HG03039 (cell line): ENCODE results near the gene MAP1LC3B.

Source experiments
- ATAC-seq: cut with Tn5 transposase; IDR thresholded peaks from one replicate; pipeline ENCODE4 v1.9.1; 2021; ENCODE audit warnings: mild to moderate bottlenecking, moderate library complexity; ENCODE audit not compliant: unreplicated experiment

Gene MAP1LC3B

DNA sequence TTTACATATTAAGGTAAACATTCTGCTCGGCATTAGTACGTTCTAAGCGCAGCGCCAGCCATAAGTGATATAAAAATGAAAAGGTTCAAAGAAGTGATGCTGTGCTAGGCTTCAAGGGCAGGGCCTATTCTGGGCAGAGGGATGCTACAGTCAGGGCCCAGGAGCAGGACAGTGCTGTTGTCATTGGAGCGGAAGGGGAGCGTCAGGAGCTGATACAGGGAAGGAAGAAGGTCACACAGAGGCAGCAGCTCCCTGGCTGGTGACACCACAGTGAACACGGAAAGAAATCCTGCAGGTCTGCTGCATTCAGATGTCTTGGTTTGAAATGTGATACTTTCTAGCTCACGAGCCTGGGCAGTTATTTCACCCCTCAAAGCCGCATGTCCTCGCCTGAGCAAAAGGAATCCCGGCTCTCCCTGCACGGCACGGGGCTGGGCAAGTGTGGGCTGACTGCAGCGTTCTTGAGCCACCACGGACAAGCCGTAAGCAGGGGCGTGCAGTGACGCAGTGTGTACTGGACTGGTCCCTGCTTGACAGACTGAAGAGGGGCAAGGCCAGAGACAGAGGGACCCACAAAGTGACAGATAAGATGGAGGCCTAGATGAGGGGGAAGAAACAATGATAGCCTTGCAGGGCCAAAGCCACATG is 59.6 kb downstream of the MAP1LC3B start:
- no peak for ATAC-seq

DNA sequence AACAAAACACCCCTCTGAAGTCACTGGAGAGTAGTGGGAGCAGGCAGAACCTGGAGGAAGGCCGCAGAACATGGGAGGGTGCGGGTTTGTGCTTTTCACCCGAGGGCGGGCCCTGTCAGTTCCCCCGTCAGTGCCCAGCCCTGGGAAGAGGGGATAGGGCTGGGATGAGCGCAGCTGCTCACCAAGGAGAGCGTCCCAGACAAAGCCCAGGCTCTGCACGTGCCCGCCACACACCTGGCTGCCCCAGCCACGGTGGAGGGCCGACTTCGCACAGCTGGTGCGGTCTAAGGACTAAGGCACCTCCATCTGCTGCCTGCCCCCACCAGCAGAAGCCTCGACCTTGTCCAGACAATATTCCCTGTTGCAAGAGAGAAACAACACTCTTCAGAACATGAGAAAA is 61.2 kb downstream of the MAP1LC3B start:
- no peak for ATAC-seq
